IMR-90 (cell line): ENCODE results near the gene RECK. TPM values are rescaled to one million over a fixed set of nuclear protein-coding genes. Genes with fewer than 3 reads are reported as not detected.

Experiments
- ATAC-seq: fragments of 200-7000 bp; cut with Tn5 transposase; 2 replicates; pipeline ENCODE4 v1.9.1; 2020; ENCODE audit warnings: low read depth, mild to moderate bottlenecking, moderate library complexity
- BruUV-seq: library from RNA; stranded (reverse); fragments of 400-500 nt; replicated peaks from 2 replicates; lab custom pipeline; 2021; lab: Mats Ljungman, UMichigan
- CTCF ChIA-PET: fragments of 300-600 bp; formaldehyde crosslinking; extraction: SDS; loops from one replicate; lab custom pipeline; 2021; ENCODE audit warnings: antibody characterized with exemption; lab: Yijun Ruan, JAX
- POLR2A ChIA-PET: fragments of 300-600 bp; sonication (Branson Sonifier 250); formaldehyde crosslinking; loops from one replicate; lab custom pipeline; 2022; ENCODE audit warnings: antibody characterized with exemption; ENCODE audit not compliant: unreplicated experiment; lab: Charles Lee
- DNase-seq: peaks from one replicate; pipeline ENCODE4 v3.0.0; 2013
- H2AFZ ChIP-seq: replicated peaks from 2 replicates; pipeline ENCODE3; 2013; ENCODE audit warnings: low read length, mild to moderate bottlenecking; ENCODE audit not compliant: poor library complexity
- H2AK5ac ChIP-seq: 2 replicates; pipeline ENCODE4 v1.6.1; 2013; ENCODE audit warnings: low read depth, low read length, inconsistent platforms
- H2AK9ac ChIP-seq: replicated peaks from 2 replicates; pipeline ENCODE3; 2013; ENCODE audit warnings: mild to moderate bottlenecking, low read depth, low read length, moderate library complexity; ENCODE audit not compliant: poor library complexity
- H2BK120ac ChIP-seq: 2 replicates; pipeline ENCODE4 v1.6.1; 2013; ENCODE audit warnings: low read depth, low read length, inconsistent platforms
- H2BK15ac ChIP-seq: 3 replicates; pipeline ENCODE4 v1.6.1; 2013; ENCODE audit warnings: low read depth, low read length, inconsistent platforms
- H2BK20ac ChIP-seq: 2 replicates; pipeline ENCODE4 v1.6.1; 2013; ENCODE audit warnings: low read depth, mild to moderate bottlenecking, inconsistent platforms, low read length, moderate library complexity
- H2BK5ac ChIP-seq: 2 replicates; pipeline ENCODE4 v1.6.1; 2013; ENCODE audit warnings: mild to moderate bottlenecking, low read depth, low read length, inconsistent platforms; ENCODE audit not compliant: poor library complexity, severe bottlenecking
- H3K14ac ChIP-seq: replicated peaks from 2 replicates; pipeline ENCODE4 v1.6.1; 2013; ENCODE audit warnings: low read depth, low read length, inconsistent platforms
- H3K18ac ChIP-seq: 2 replicates; pipeline ENCODE4 v1.6.1; 2013; ENCODE audit warnings: low read depth, low read length, control low read depth
- H3K23ac ChIP-seq: 2 replicates; pipeline ENCODE4 v1.6.1; 2013; ENCODE audit warnings: low read depth, low read length, inconsistent platforms
- H3K27ac ChIP-seq: 2 replicates; pipeline ENCODE4 v1.5.1; 2013; ENCODE audit warnings: mild to moderate bottlenecking, control low read depth, low read length; ENCODE audit not compliant: insufficient read depth
- H3K27me3 ChIP-seq: 2 replicates; pipeline ENCODE4 v1.6.1; 2013; ENCODE audit warnings: low read length; ENCODE audit not compliant: control insufficient read depth, insufficient read depth
- H3K36me3 ChIP-seq: 2 replicates; pipeline ENCODE4 v1.6.1; 2013; ENCODE audit warnings: low read length, mixed read lengths; ENCODE audit not compliant: control insufficient read depth, insufficient read depth
- H3K4ac ChIP-seq: 2 replicates; pipeline ENCODE4 v1.6.1; 2013; ENCODE audit warnings: low read depth, low read length, inconsistent platforms
- H3K4me1 ChIP-seq: 2 replicates; pipeline ENCODE4 v1.6.1; 2013; ENCODE audit warnings: low read length, mixed read lengths; ENCODE audit not compliant: control insufficient read depth, insufficient read depth
- H3K4me2 ChIP-seq: 2 replicates; pipeline ENCODE4 v1.6.1; 2013; ENCODE audit warnings: low read depth, mild to moderate bottlenecking, control low read depth, low read length, moderate library complexity
- H3K4me3 ChIP-seq: 2 replicates; pipeline ENCODE4 v1.5.1; 2013; ENCODE audit warnings: low read depth, mild to moderate bottlenecking, control low read depth, low read length, moderate library complexity; ENCODE audit not compliant: insufficient read depth
- H3K56ac ChIP-seq: 2 replicates; pipeline ENCODE4 v1.6.1; 2013; ENCODE audit warnings: low read length, inconsistent platforms; ENCODE audit not compliant: insufficient read depth; ENCODE audit errors: extremely low read depth
- H3K79me1 ChIP-seq, 2 experiments: 2 replicates each; pipeline ENCODE4 v1.6.1; 2013; ENCODE audit warnings: low read length in 2 of 2, inconsistent platforms in 1 of 2, low read depth in 1 of 2
- H3K9ac ChIP-seq: 2 replicates; pipeline ENCODE4 v1.6.1; 2013; ENCODE audit warnings: low read depth, low read length, control low read depth
- H3K9me1 ChIP-seq: 2 replicates; pipeline ENCODE4 v1.6.1; 2013; ENCODE audit warnings: low read length, inconsistent platforms; ENCODE audit not compliant: insufficient read depth
- H3K9me3 ChIP-seq: 2 replicates; pipeline ENCODE4 v1.6.1; 2013; ENCODE audit warnings: low read length; ENCODE audit not compliant: control insufficient read depth, insufficient read depth
- H4K20me1 ChIP-seq: 2 replicates; pipeline ENCODE4 v1.6.1; 2013; ENCODE audit warnings: low read length, inconsistent platforms; ENCODE audit not compliant: insufficient read depth
- H4K5ac ChIP-seq: 2 replicates; pipeline ENCODE4 v1.6.1; 2013; ENCODE audit warnings: mild to moderate bottlenecking, low read depth, low read length, control low read depth
- H4K8ac ChIP-seq, 2 experiments: 2 replicates each; pipeline ENCODE4 v1.6.1; 2013; ENCODE audit warnings: low read depth in 2 of 2, low read length in 2 of 2, control low read depth in 1 of 2, inconsistent platforms in 1 of 2
- H4K91ac ChIP-seq: 2 replicates; pipeline ENCODE4 v1.6.1; 2013; ENCODE audit warnings: low read depth, low read length, inconsistent platforms; ENCODE audit not compliant: insufficient read depth
- BHLHE40 ChIP-seq: fragments of 150-350 bp; IDR thresholded peaks from 2 replicates; pipeline ENCODE4 v1.6.1; 2016; ENCODE audit warnings: mild to moderate bottlenecking, low read depth, low read length
- CEBPB ChIP-seq: IDR thresholded peaks from 2 replicates; pipeline ENCODE4 v1.6.1; 2012; ENCODE audit warnings: low read depth, low read length, improper control_type of control experiment
- CHD1 ChIP-seq: IDR thresholded peaks from 2 replicates; pipeline ENCODE4 v1.6.1; 2012; ENCODE audit warnings: low read depth, low read length, improper control_type of control experiment
- CTCF ChIP-seq: conservative IDR thresholded peaks from 2 replicates; pipeline ENCODE4 v1.5.1; 2012; ENCODE audit warnings: mild to moderate bottlenecking, low read depth, low read length, improper control_type of control experiment
- ELK1 ChIP-seq: fragments of 150-350 bp; IDR thresholded peaks from 2 replicates; pipeline ENCODE4 v1.6.1; 2016; ENCODE audit warnings: low read depth, mild to moderate bottlenecking, low read length, moderate library complexity, borderline replicate concordance
- FOS ChIP-seq: fragments of 150-350 bp; IDR thresholded peaks from 2 replicates; pipeline ENCODE4 v1.6.1; 2016; ENCODE audit warnings: low read depth, low read length
- MAFK ChIP-seq: IDR thresholded peaks from 2 replicates; pipeline ENCODE4 v1.6.1; 2012; ENCODE audit warnings: low read depth, low read length, improper control_type of control experiment
- MAZ ChIP-seq: IDR thresholded peaks from 2 replicates; pipeline ENCODE4 v1.6.1; 2012; ENCODE audit warnings: low read depth, mild to moderate bottlenecking, low read length, improper control_type of control experiment, moderate library complexity, borderline replicate concordance
- MXI1 ChIP-seq: IDR thresholded peaks from 2 replicates; pipeline ENCODE4 v1.6.1; 2012; ENCODE audit warnings: low read depth, mild to moderate bottlenecking, low read length, moderate library complexity, borderline replicate concordance
- NFE2L2 ChIP-seq: fragments of 150-350 bp; IDR thresholded peaks from 2 replicates; pipeline ENCODE4 v1.6.1; 2016; ENCODE audit warnings: low read depth, mild to moderate bottlenecking, low read length
- POLR2A ChIP-seq: IDR thresholded peaks from 2 replicates; pipeline ENCODE4 v1.6.1; 2012; ENCODE audit warnings: mild to moderate bottlenecking, low read depth, low read length
- RAD21 ChIP-seq: IDR thresholded peaks from 2 replicates; pipeline ENCODE4 v1.6.1; 2012; ENCODE audit warnings: low read length, improper control_type of control experiment
- RCOR1 ChIP-seq: IDR thresholded peaks from 2 replicates; pipeline ENCODE4 v1.6.1; 2012; ENCODE audit warnings: mild to moderate bottlenecking, low read length, improper control_type of control experiment; ENCODE audit not compliant: insufficient replicate concordance
- RFX5 ChIP-seq: IDR thresholded peaks from 2 replicates; pipeline ENCODE4 v1.8.0; 2012; ENCODE audit warnings: low read depth, mild to moderate bottlenecking, low read length, moderate library complexity
- SMC3 ChIP-seq: fragments of 150-350 bp; IDR thresholded peaks from 2 replicates; pipeline ENCODE4 v1.6.1; 2016; ENCODE audit warnings: low read depth, mild to moderate bottlenecking, antibody characterized with exemption, low read length, moderate library complexity
- USF2 ChIP-seq: fragments of 150-350 bp; IDR thresholded peaks from 2 replicates; pipeline ENCODE4 v1.6.1; 2017; ENCODE audit warnings: mild to moderate bottlenecking, antibody characterized with exemption, low read length, low read depth
- WGBS, 2 experiments: methylation state at CpG; one replicate each; pipeline versions ENCODE4 v1.1.5 to v1.1.7; 2013; ENCODE audit warnings: missing lambda C conversion rate in 2 of 2; ENCODE audit not compliant: insufficient read length in 1 of 2; ENCODE audit errors: extremely low coverage in 2 of 2; 5-methylcytosine and 5-hydroxymethylcytosine counted together
- dilution Hi-C: fragments of 300-500 bp; cut with HindIII; formaldehyde crosslinking; loops from one replicate; pipeline ENCODE4 v1.14.3; 2018; ENCODE audit warnings: low sequenced_read_pairs; ENCODE audit not compliant: unreplicated experiment
- in situ Hi-C: fragments of 300-500 bp; cut with MboI; formaldehyde crosslinking; loops from 3 replicates; pipeline ENCODE4 v1.14.3; 2019; ENCODE audit warnings: low sequenced_read_pairs, inconsistent platforms, mixed read lengths
- intact Hi-C: fragments of 100-400 bp; cut with micrococcal nuclease; formaldehyde crosslinking; loops from 2 replicates; pipeline ENCODE4 v1.10.0; 2022
- polyA plus RNA-seq, 3 experiments: library from polyadenylated mRNA; depleted of rRNA; stranded (reverse); fragments of >200 nt; gene quantifications; 2 replicates each; pipeline ENCODE4 v1.2.3, GENCODE V29; 2012; ENCODE audit warnings: low replicate concordance in 1 of 3
- total RNA-seq: library from RNA; depleted of rRNA; stranded (reverse); fragments of >200 nt; gene quantifications from 2 replicates; pipeline ENCODE4 v1.2.3, GENCODE V29; 2012

The RECK gene
- total and polyA plus RNA-seq, 2 of the 4 experiments (the other 2 are of a cell fraction), result 23.5 to 44.0 TPM

DNA sequence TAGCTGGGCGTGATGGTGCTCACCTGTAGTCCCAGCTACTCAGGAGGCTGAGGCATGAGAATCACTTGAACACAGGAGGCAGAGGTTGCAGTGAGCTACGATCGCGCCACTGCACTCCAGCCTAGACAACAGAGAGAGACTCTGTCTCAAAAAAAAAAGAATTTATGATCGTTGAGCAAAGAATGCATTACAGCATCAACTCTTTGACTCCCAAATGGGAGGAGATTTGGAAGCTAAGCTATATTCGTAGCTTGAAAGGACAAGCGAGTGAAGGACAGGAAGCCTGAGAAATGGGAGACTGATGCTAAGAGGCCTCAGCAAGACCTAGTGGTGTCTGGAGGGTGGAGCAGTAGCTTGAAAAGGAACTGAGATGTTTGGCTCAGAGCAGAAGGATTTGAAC, 122.2 kb downstream of the RECK start:
- no peak overlapping the region for H3K27ac ChIP-seq

More for the DNA sequence above, 122.2 kb downstream of the RECK start:
- Histone ChIP-seq H3K23ac (no peak overlapping the region; the same call in 1 of the 2 replicates), H3K9me1 (peaks cover 35% of the 10 kb centered on the region), H3K36me3 (peaks cover 20% of the 10 kb centered on the region), H3K79me1 (peaks cover 0 to 23% of the 10 kb centered on the region in 2 experiments; a peak in 2 of 4 replicates), H4K20me1 (no peaks in the 10 kb centered on the region), H4K5ac (no peak overlapping the region), H3K18ac (no peak overlapping the region), H2BK5ac (no peak overlapping the region), H2AFZ (no peak overlapping the region), H3K14ac (no peak overlapping the region), H3K4me2 (no peak overlapping the region), H3K4me1 (peaks cover 23% of the 10 kb centered on the region), H2BK120ac (no peak overlapping the region), H2AK9ac (no peak overlapping the region), H3K9ac (no peak overlapping the region), H3K4me3 (no peak overlapping the region), H3K4ac (peak overlapping the region; percentile 40; the same call in 1 of the 2 replicates), H3K27me3 (no peaks in the 10 kb centered on the region), H4K8ac (no peak overlapping the region), H2BK15ac (no peak overlapping the region), H4K91ac (no peak overlapping the region), H3K56ac (no peak overlapping the region), H3K9me3 (peaks cover 2% of the 10 kb centered on the region; the same call in 1 of the 2 replicates), H2AK5ac (peak overlapping the region; percentile 56), H2BK20ac (peak overlapping the region; percentile 42)
- TF ChIP-seq MXI1 (no peak), SMC3 (no peak), FOS (no peak), NFE2L2 (no peak), ELK1 (no peak), USF2 (no peak), MAFK (no peak), MAZ (no peak), RAD21 (no peak), POLR2A (no peak), CTCF (no peak), RCOR1 (no peak), CHD1 (no peak), BHLHE40 (no peak), RFX5 (no peak), CEBPB (no peak)
- no peak for ATAC-seq
- dilution Hi-C loops, result no loop called here
- DNase-seq, result peak; percentile 35
- ChIA-PET CTCF (no interaction called here), POLR2A (no interaction called here)
- BruUV-seq, result no TSS peak
- WGBS, 2 experiments, result no CpG with 5 or more reads among the region's 7 CpGs
- intact Hi-C loops, result no loop called here
- in situ Hi-C loops, result no loop called here
